Measurements from ENCODE around the gene USF3. TPM values are rescaled to one million over a fixed set of nuclear protein-coding genes. Genes with fewer than 3 reads are reported as not detected.

Gene USF3
- total and polyA plus RNA-seq, 2 of the 4 experiments (the other 2 are of a cell fraction): 3.0 to 5.2 TPM

DNA sequence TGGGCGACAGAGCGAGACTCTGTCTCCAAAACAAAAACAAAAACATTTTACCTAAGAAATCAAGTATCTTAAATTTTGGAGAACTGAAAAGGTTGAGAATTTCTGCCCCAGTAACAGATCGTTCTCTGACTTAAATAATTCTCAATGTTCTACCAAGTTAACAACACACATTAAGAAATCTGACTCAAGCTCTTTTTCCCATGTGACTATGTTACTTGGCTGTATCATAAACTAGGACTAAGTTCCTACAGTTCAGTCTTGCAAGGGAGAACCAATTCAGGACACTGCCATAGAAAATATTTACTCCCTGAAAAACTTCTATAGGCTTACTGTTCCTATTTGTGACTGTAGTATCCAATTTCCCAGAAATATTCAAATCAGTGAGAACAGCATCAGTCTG lies 20.9 kb upstream of the USF3 start:
- Histone ChIP-seq H2BK15ac (ENCODE audit: low read depth, low read length) (no peak overlapping the region), H3K4me1 (ENCODE audit: control insufficient read depth, insufficient read depth, low read length) (no peaks in the 10 kb centered on the region), H3K4ac (ENCODE audit: low read depth, low read length) (no peak overlapping the region), H3K79me1 (ENCODE audit: low read depth in 1 of 2, low read length in 2 of 2) (peaks cover 0 to 11% of the 10 kb centered on the region in 2 experiments; a peak in 2 of 4 replicates), H2BK5ac (ENCODE audit: low read depth, low read length, poor library complexity, severe bottlenecking) (no peak overlapping the region), H3K56ac (ENCODE audit: extremely low read depth, insufficient read depth, low read length) (no peak overlapping the region), H3K36me3 (ENCODE audit: control insufficient read depth, insufficient read depth, low read length) (peaks cover 13% of the 10 kb centered on the region), H3K23ac (ENCODE audit: low read depth, low read length) (no peak overlapping the region), H3K14ac (replicated peaks; ENCODE audit: low read depth, low read length) (no peak overlapping the region), H4K20me1 (ENCODE audit: insufficient read depth, low read length) (peaks cover 4% of the 10 kb centered on the region; the same call in 1 of the 2 replicates), H3K4me2 (ENCODE audit: low read depth, low read length) (no peak overlapping the region), H3K27me3 (ENCODE audit: control insufficient read depth, insufficient read depth, low read length) (no peaks in the 10 kb centered on the region), H2AK5ac (ENCODE audit: low read depth, low read length) (no peak overlapping the region), H3K9me3 (ENCODE audit: control insufficient read depth, insufficient read depth, low read length) (no peaks in the 10 kb centered on the region), H3K4me3 (ENCODE audit: insufficient read depth, low read depth, low read length) (no peak overlapping the region), H4K5ac (ENCODE audit: low read depth, low read length) (no peak overlapping the region), H2AK9ac (replicated peaks; ENCODE audit: low read depth, low read length, poor library complexity) (no peak overlapping the region), H3K18ac (ENCODE audit: low read depth, low read length) (no peak overlapping the region), H2AFZ (replicated peaks; ENCODE audit: low read length, poor library complexity) (no peak overlapping the region), H3K27ac (ENCODE audit: insufficient read depth, low read length) (no peak overlapping the region), H3K9me1 (ENCODE audit: insufficient read depth, low read length) (peaks cover 5% of the 10 kb centered on the region), H2BK20ac (ENCODE audit: low read depth, low read length) (no peak overlapping the region), H4K8ac (ENCODE audit: low read depth in 2 of 2, low read length in 2 of 2) (no peak overlapping the region), H3K9ac (ENCODE audit: low read depth, low read length) (no peak overlapping the region), H2BK120ac (ENCODE audit: low read depth, low read length) (no peak overlapping the region), H4K91ac (ENCODE audit: insufficient read depth, low read depth, low read length) (no peak overlapping the region)
- in situ Hi-C loops (cut with MboI; ENCODE audit: low sequenced_read_pairs): no loop called here
- no TSS peak for BruUV-seq (replicated peaks)
- intact Hi-C loops (cut with micrococcal nuclease): no loop called here
- ATAC-seq (ENCODE audit: low read depth) (no peak), DNase-seq (no peak)
- TF ChIP-seq, protein P1, sequence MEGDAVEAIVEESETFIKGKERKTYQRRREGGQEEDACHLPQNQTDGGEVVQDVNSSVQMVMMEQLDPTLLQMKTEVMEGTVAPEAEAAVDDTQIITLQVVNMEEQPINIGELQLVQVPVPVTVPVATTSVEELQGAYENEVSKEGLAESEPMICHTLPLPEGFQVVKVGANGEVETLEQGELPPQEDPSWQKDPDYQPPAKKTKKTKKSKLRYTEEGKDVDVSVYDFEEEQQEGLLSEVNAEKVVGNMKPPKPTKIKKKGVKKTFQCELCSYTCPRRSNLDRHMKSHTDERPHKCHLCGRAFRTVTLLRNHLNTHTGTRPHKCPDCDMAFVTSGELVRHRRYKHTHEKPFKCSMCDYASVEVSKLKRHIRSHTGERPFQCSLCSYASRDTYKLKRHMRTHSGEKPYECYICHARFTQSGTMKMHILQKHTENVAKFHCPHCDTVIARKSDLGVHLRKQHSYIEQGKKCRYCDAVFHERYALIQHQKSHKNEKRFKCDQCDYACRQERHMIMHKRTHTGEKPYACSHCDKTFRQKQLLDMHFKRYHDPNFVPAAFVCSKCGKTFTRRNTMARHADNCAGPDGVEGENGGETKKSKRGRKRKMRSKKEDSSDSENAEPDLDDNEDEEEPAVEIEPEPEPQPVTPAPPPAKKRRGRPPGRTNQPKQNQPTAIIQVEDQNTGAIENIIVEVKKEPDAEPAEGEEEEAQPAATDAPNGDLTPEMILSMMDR (conservative IDR thresholded peaks at IDR 0.05; ENCODE audit: low read depth, low read length): no peak
- TF ChIP-seq CEBPB (IDR thresholded peaks at IDR 0.05; ENCODE audit: low read depth, low read length): no peak
- no peak for TF ChIP-seq MAZ (IDR thresholded peaks at IDR 0.05; ENCODE audit: borderline replicate concordance, low read depth, low read length)
- no peak for TF ChIP-seq NFE2L2 (IDR thresholded peaks at IDR 0.05; ENCODE audit: low read depth, low read length)
- TF ChIP-seq RAD21 (IDR thresholded peaks at IDR 0.05; ENCODE audit: low read length): no peak
- TF ChIP-seq CHD1 (IDR thresholded peaks at IDR 0.05; ENCODE audit: low read depth, low read length): no peak
- TF ChIP-seq POLR2A (IDR thresholded peaks at IDR 0.05; ENCODE audit: low read depth, low read length): no peak
- TF ChIP-seq, protein P2, sequence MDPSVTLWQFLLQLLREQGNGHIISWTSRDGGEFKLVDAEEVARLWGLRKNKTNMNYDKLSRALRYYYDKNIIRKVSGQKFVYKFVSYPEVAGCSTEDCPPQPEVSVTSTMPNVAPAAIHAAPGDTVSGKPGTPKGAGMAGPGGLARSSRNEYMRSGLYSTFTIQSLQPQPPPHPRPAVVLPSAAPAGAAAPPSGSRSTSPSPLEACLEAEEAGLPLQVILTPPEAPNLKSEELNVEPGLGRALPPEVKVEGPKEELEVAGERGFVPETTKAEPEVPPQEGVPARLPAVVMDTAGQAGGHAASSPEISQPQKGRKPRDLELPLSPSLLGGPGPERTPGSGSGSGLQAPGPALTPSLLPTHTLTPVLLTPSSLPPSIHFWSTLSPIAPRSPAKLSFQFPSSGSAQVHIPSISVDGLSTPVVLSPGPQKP (IDR thresholded peaks at IDR 0.05; ENCODE audit: borderline replicate concordance, low read depth, low read length): no peak
- no peak for TF ChIP-seq SMC3 (IDR thresholded peaks at IDR 0.05; ENCODE audit: low read depth, low read length)
- no peak for TF ChIP-seq MAFK (IDR thresholded peaks at IDR 0.05; ENCODE audit: low read depth, low read length)
- WGBS, 2 experiments (ENCODE audit: extremely low coverage in 2 of 2, insufficient read length in 1 of 2): no CpG with 5 or more reads among the region's 3 CpGs
- dilution Hi-C loops (cut with HindIII; ENCODE audit: low sequenced_read_pairs, unreplicated experiment): no loop called here
- CTCF ChIA-PET: no interaction called here
- POLR2A ChIA-PET (ENCODE audit: unreplicated experiment): no interaction called here
